Keratinocyte (primary cell): ENCODE measurements around the gene COMMD9. TPM values are rescaled to one million over a fixed set of nuclear protein-coding genes. Genes with fewer than 3 reads are reported as not detected.

Experiments used
- DNase-seq: peaks from one replicate; pipeline ENCODE4 v3.0.0-alpha.2; 2011; ENCODE audit warnings: low read depth, missing footprints, low spot score
- FAIRE-seq: peaks from 2 replicates; lab custom pipeline; 2011; peaks lifted over from hg19 to GRCh38; lab: Jason Lieb, UNC
- H2AFZ ChIP-seq: 2 replicates; pipeline ENCODE4 v1.6.0; 2012; ENCODE audit warnings: low read length, control low read depth, inconsistent platforms; ENCODE audit not compliant: control insufficient read depth
- H3K27ac ChIP-seq: 2 replicates; pipeline ENCODE4 v1.5.1; 2011; ENCODE audit warnings: low read length; ENCODE audit not compliant: control insufficient read depth, insufficient read depth
- H3K27me3 ChIP-seq: 3 replicates; pipeline ENCODE4 v1.6.0; 2011; ENCODE audit warnings: low read length; ENCODE audit not compliant: control insufficient read depth, insufficient read depth; ENCODE audit errors: extremely low read depth
- H3K36me3 ChIP-seq, 2 experiments: 2 replicates in 1 of 2; 3 replicates in 1 of 2; pipeline ENCODE4 v1.5.1; 2011; ENCODE audit warnings: low read length in 2 of 2, mild to moderate bottlenecking in 1 of 2; ENCODE audit not compliant: control insufficient read depth in 2 of 2, insufficient read depth in 2 of 2; ENCODE audit errors: extremely low read depth in 1 of 2
- H3K4me1 ChIP-seq: 3 replicates; pipeline ENCODE4 v1.5.1; 2011; ENCODE audit warnings: low read length; ENCODE audit not compliant: control insufficient read depth, insufficient read depth; ENCODE audit errors: extremely low read depth
- H3K4me2 ChIP-seq: 3 replicates; pipeline ENCODE4 v1.6.0; 2011; ENCODE audit warnings: low read depth, low read length; ENCODE audit not compliant: control insufficient read depth, insufficient read depth; ENCODE audit errors: extremely low read depth
- H3K4me3 ChIP-seq, 3 experiments: fragments of 200-600 bp in 1 of 3; sonication (generic) in 1 of 3; 2 replicates in 2 of 3; 3 replicates in 1 of 3; pipeline ENCODE4 v1.5.1; 2011 to 2016; ENCODE audit warnings: low read length in 3 of 3, mild to moderate bottlenecking in 3 of 3, control low read depth in 2 of 3, inconsistent platforms in 1 of 3, low read depth in 1 of 3, mixed read lengths in 1 of 3, mixed run types in 1 of 3, moderate library complexity in 1 of 3; ENCODE audit not compliant: control insufficient read depth in 2 of 3, insufficient read depth in 2 of 3; ENCODE audit errors: extremely low read depth in 1 of 3
- H3K79me2 ChIP-seq: 2 replicates; pipeline ENCODE4 v1.6.0; 2012; ENCODE audit warnings: low read length; ENCODE audit not compliant: control insufficient read depth, insufficient read depth
- H3K9ac ChIP-seq: 3 replicates; pipeline ENCODE4 v1.6.0; 2011; ENCODE audit warnings: low read length; ENCODE audit not compliant: control insufficient read depth, insufficient read depth; ENCODE audit errors: extremely low read depth
- H3K9me1 ChIP-seq: 3 replicates; pipeline ENCODE4 v1.6.0; 2011; ENCODE audit warnings: low read length; ENCODE audit not compliant: control insufficient read depth, insufficient read depth; ENCODE audit errors: extremely low read depth
- H3K9me3 ChIP-seq: 2 replicates; pipeline ENCODE4 v1.5.1; 2012; ENCODE audit warnings: low read depth, low read length; ENCODE audit not compliant: control insufficient read depth
- H4K20me1 ChIP-seq: 3 replicates; pipeline ENCODE4 v1.6.0; 2011; ENCODE audit warnings: low read length; ENCODE audit not compliant: control insufficient read depth, insufficient read depth; ENCODE audit errors: extremely low read depth
- EZH2 ChIP-seq: IDR thresholded peaks from one replicate; pipeline ENCODE4 v1.6.1; 2012; ENCODE audit warnings: inconsistent platforms, mild to moderate bottlenecking, low read length, moderate library complexity
- dilution Hi-C: fragments of 300-500 bp; cut with MboI; formaldehyde crosslinking; loops from one replicate; pipeline ENCODE4 v1.7.0; 2020; ENCODE audit warnings: low sequenced_read_pairs; ENCODE audit not compliant: extremely low pct_ligation_motif_present
- polyA plus RNA-seq, 5 experiments: library from polyadenylated mRNA; depleted of rRNA in 3 of 5; stranded (reverse) in 3 of 5; stranded (forward) in 1 of 5; unstranded in 1 of 5; fragments of >200 nt; gene quantifications; 1 replicate in 1 of 5; 2 replicates in 3 of 5; 3 replicates in 1 of 5; pipeline versions ENCODE4 v1.2.1 to v1.2.3, GENCODE V29; 2011 to 2012; ENCODE audit warnings: missing spikeins in 2 of 5, low read depth in 1 of 5, low replicate concordance in 1 of 5
- TF ChIP-seq, protein P1 (sequence below), 3 experiments: IDR thresholded peaks in 1 of 3; conservative IDR thresholded peaks in 1 of 3; optimal IDR thresholded peaks in 1 of 3; 2 replicates in 2 of 3; 3 replicates in 1 of 3; pipeline versions ENCODE3 to v1.5.1; 2011; ENCODE audit warnings: low read length in 3 of 3, mild to moderate bottlenecking in 3 of 3, moderate library complexity in 2 of 3, control low read depth in 1 of 3, inconsistent platforms in 1 of 3; ENCODE audit not compliant: insufficient read depth in 2 of 3; ENCODE audit errors: extremely low read depth in 1 of 3

COMMD9 gene
- polyA plus RNA-seq, 1 donor (not counting 4 experiments of a cell fraction or from before 2014, with no cell fraction given) = 52.6 TPM

DNA sequence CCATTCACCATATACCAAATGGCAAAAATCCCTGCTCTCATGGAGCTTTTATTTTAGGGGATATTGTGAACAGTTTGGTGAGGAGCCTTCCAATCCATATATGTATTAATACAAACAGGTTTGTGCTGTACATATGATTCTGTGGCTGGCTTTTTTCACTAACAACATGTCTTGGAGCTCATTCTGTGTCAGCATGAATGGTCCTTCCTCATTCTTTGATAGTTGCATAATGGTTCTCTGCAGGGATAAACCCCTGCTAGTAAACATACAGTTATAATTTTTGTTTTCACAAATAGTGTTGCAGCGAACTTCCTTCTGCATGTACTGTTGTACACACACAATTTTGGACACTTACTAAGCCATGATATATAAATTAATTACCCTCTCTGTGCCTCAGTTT, 15.1 kb upstream of the COMMD9 start:
- H3K4me3 ChIP-seq = no peak overlapping the region
- H3K27me3 ChIP-seq = no peaks in the 10 kb centered on the region
- TF ChIP-seq, protein P1, sequence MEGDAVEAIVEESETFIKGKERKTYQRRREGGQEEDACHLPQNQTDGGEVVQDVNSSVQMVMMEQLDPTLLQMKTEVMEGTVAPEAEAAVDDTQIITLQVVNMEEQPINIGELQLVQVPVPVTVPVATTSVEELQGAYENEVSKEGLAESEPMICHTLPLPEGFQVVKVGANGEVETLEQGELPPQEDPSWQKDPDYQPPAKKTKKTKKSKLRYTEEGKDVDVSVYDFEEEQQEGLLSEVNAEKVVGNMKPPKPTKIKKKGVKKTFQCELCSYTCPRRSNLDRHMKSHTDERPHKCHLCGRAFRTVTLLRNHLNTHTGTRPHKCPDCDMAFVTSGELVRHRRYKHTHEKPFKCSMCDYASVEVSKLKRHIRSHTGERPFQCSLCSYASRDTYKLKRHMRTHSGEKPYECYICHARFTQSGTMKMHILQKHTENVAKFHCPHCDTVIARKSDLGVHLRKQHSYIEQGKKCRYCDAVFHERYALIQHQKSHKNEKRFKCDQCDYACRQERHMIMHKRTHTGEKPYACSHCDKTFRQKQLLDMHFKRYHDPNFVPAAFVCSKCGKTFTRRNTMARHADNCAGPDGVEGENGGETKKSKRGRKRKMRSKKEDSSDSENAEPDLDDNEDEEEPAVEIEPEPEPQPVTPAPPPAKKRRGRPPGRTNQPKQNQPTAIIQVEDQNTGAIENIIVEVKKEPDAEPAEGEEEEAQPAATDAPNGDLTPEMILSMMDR (optimal IDR thresholded peaks at IDR 0.05 in 1 of 3, IDR thresholded peaks at IDR 0.05 in 1 of 3, conservative IDR thresholded peaks at IDR 0.05 in 1 of 3; ENCODE audit: extremely low read depth in 1 of 3, insufficient read depth in 2 of 3, low read length in 3 of 3) = no peak
- H3K9ac ChIP-seq = no peak overlapping the region
- H3K79me2 ChIP-seq = no peaks in the 10 kb centered on the region
- H3K4me1 ChIP-seq = no peaks in the 10 kb centered on the region
- H3K4me2 ChIP-seq = no peak overlapping the region
- no peaks in the 10 kb centered on the region for H3K36me3 ChIP-seq
- no peaks in the 10 kb centered on the region for H3K9me3 ChIP-seq
- DNase-seq (no peak), FAIRE-seq (no peak)
- H3K27ac ChIP-seq = no peak overlapping the region
- no peak overlapping the region for H2AFZ ChIP-seq
- dilution Hi-C loops = no loop called here
- H3K9me1 ChIP-seq = no peaks in the 10 kb centered on the region
- H4K20me1 ChIP-seq = no peaks in the 10 kb centered on the region

DNA sequence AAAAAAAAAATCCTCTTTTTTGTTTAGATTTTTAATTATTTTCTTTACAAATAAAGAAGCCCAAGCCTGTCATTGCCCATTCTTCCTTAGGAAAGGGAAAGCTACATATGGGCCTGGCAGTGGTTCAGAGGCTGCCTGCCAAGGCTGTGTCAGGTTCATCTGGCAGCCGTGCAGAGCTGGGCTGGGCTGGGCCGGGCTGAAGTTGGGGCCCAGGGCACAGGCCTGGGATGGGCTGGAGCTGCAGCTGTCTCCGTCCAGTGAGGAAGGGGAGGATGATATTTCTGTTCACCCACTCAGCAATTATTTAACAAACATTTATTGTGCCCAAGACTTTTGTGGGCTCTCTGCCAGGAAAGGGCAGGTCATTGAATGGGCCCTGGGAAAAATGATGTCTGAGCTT, 11.4 kb upstream of the COMMD9 start:
- dilution Hi-C loops = no loop called here
- H3K27me3 ChIP-seq = no peaks in the 10 kb centered on the region

More for the DNA sequence above, 11.4 kb upstream of the COMMD9 start:
- H3K4me3 ChIP-seq = no peak overlapping the region
- H3K9me3 ChIP-seq = no peaks in the 10 kb centered on the region
- no peaks in the 10 kb centered on the region for H3K4me1 ChIP-seq
- no peak overlapping the region for H2AFZ ChIP-seq
- TF ChIP-seq EZH2 = no peak
- TF ChIP-seq, protein P1 (optimal IDR thresholded peaks at IDR 0.05 in 1 of 3, IDR thresholded peaks at IDR 0.05 in 1 of 3, conservative IDR thresholded peaks at IDR 0.05 in 1 of 3; ENCODE audit: extremely low read depth in 1 of 3, insufficient read depth in 2 of 3, low read length in 3 of 3) = no peak
- no peak for FAIRE-seq
- no peak overlapping the region for H3K27ac ChIP-seq
- DNase-seq = no peak
- H3K9me1 ChIP-seq = no peaks in the 10 kb centered on the region
- H3K4me2 ChIP-seq = no peak overlapping the region
- no peak overlapping the region for H3K9ac ChIP-seq
- no peaks in the 10 kb centered on the region for H4K20me1 ChIP-seq
- H3K36me3 ChIP-seq = no peaks in the 10 kb centered on the region
- H3K79me2 ChIP-seq = no peaks in the 10 kb centered on the region
